MM.1S (cell line): ENCODE data around the gene DPPA4.
"Not testable (repeated sequence)": the region's sequence is repeated elsewhere in the genome, so short reads cannot be mapped to it uniquely, and the experiment has no call there.

ENCODE experiments used
- CTCF ChIP-seq: fragments of 300-600 bp; sonication (generic); IDR thresholded peaks from 2 replicates; pipeline ENCODE4 v1.5.1; 2016; ENCODE audit warnings: antibody characterized with exemption, low read length, mixed read lengths
- EZH2 ChIP-seq: fragments of 300-600 bp; sonication (generic); optimal IDR thresholded peaks from 2 replicates; pipeline ENCODE3; 2017; ENCODE audit warnings: low read depth, mild to moderate bottlenecking, antibody characterized with exemption, low read length, mixed read lengths
- EZH2phosphoT487 ChIP-seq: fragments of 300-600 bp; sonication (generic); IDR thresholded peaks from 2 replicates; pipeline ENCODE4 v1.6.1; 2018; ENCODE audit warnings: antibody characterized with exemption, low read length

- not testable (repeated sequence) for TF ChIP-seq EZH2, CTCF, EZH2phosphoT487
These were observed 21.5 kb upstream of the DPPA4 start for GRCh38 chr3:109358809-109359208.
